Skeletal muscle tissue (tissue), 4 donors: ENCODE measurements around the gene LRRC53. TPM values are rescaled to one million over a fixed set of nuclear protein-coding genes. Genes with fewer than 3 reads are reported as not detected.

Experiments
- H3K27ac ChIP-seq: one replicate; pipeline ENCODE4 v1.7.0; 2013; ENCODE audit warnings: mild to moderate bottlenecking, low read depth, low read length, inconsistent platforms
- H3K27me3 ChIP-seq, 3 donors: one replicate each; pipeline ENCODE4 v1.7.0; 2013; ENCODE audit warnings: low read length in 3 of 3; ENCODE audit not compliant: control insufficient read depth in 3 of 3, insufficient read depth in 3 of 3
- H3K36me3 ChIP-seq, 3 donors: one replicate each; pipeline ENCODE4 v1.7.0; 2013; ENCODE audit warnings: low read length in 3 of 3; ENCODE audit not compliant: control insufficient read depth in 3 of 3, insufficient read depth in 3 of 3
- H3K4me1 ChIP-seq, 3 donors: one replicate each; pipeline ENCODE4 v1.7.0; 2013; ENCODE audit warnings: low read length in 3 of 3, mild to moderate bottlenecking in 3 of 3; ENCODE audit not compliant: control insufficient read depth in 3 of 3, insufficient read depth in 3 of 3
- H3K4me3 ChIP-seq, 3 donors: one replicate each; pipeline ENCODE4 v1.7.0; 2013; ENCODE audit warnings: low read length in 3 of 3
- H3K9ac ChIP-seq, 3 donors: one replicate each; pipeline ENCODE4 v1.7.0; 2013; ENCODE audit warnings: low read length in 3 of 3, mild to moderate bottlenecking in 3 of 3, moderate library complexity in 2 of 3, low read depth in 1 of 3
- H3K9me3 ChIP-seq, 3 donors: one replicate each; pipeline ENCODE4 v1.7.0; 2013; ENCODE audit warnings: low read length in 3 of 3; ENCODE audit not compliant: control insufficient read depth in 3 of 3
- total RNA-seq: library from RNA; depleted of rRNA; stranded (reverse); fragments of >200 nt; gene quantifications from one replicate; pipeline ENCODE4 v1.2.3, GENCODE V29; 2014
- donor health status: Osteomylitis.

LRRC53 gene
- total RNA-seq, 1 donor from 2014 or later = not detected

- no peaks in the 10 kb centered on the region for H3K4me1 ChIP-seq
- no peak overlapping the region for H3K27ac ChIP-seq
- H3K4me3 ChIP-seq = no peak overlapping the region
- no peaks in the 10 kb centered on the region for H3K36me3 ChIP-seq
- H3K9ac ChIP-seq = no peak overlapping the region
- H3K27me3 ChIP-seq = no peaks in the 10 kb centered on the region
- H3K9me3 ChIP-seq = no peaks in the 10 kb centered on the region
Observed at GRCh38 chr1:74436078-74436477, 76.3 kb downstream of the LRRC53 start.

- Histone ChIP-seq H3K9me3 (no peaks in the 10 kb centered on the region), H3K36me3 (no peaks in the 10 kb centered on the region), H3K9ac (no peak overlapping the region), H3K4me1 (no peaks in the 10 kb centered on the region), H3K27me3 (no peaks in the 10 kb centered on the region), H3K27ac (no peak overlapping the region), H3K4me3 (no peak overlapping the region)
Observed at GRCh38 chr1:74434321-74434720, 78.1 kb downstream of the LRRC53 start.

GRCh38 chr1:74432325-74432724 is 80.1 kb downstream of the LRRC53 start:
- Histone ChIP-seq H3K4me1 (no peaks in the 10 kb centered on the region), H3K27ac (no peak overlapping the region), H3K4me3 (no peak overlapping the region), H3K9ac (no peak overlapping the region), H3K9me3 (no peaks in the 10 kb centered on the region), H3K36me3 (no peaks in the 10 kb centered on the region), H3K27me3 (no peaks in the 10 kb centered on the region)

GRCh38 chr1:74431531-74431930 is 80.9 kb downstream of the LRRC53 start:
- Histone ChIP-seq H3K9me3 (no peaks in the 10 kb centered on the region), H3K9ac (no peak overlapping the region), H3K4me3 (no peak overlapping the region), H3K36me3 (no peaks in the 10 kb centered on the region), H3K4me1 (no peaks in the 10 kb centered on the region), H3K27me3 (no peaks in the 10 kb centered on the region), H3K27ac (no peak overlapping the region)

DNA sequence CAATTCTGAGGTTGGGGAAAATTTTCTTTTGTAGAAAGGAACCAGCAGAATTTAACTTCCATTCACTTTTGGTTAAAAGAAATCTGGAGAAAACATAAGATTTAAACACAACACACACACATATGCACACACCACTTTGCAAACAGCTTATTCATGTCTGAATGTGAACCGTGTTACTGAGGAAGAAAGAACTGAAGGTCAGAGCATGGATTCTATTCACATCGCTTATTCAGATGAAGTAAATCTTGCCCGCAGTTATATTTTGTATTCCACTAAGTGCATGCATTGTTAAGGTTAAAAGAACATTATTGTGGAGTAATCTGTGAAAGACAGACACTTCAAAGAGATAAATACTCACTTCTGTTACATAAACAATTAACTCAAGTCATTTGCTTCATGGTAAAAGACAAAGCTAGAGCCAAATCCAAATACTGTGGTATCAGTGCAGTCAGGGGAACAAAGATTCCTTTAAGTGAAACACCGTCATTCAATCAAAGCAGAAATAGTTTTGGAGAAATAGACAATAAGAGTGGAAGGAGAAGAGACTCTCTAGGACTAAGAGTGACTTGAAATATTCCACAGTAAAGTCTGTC is 82.0 kb downstream of the LRRC53 start:
- Histone ChIP-seq H3K4me1 (no peaks in the 10 kb centered on the region), H3K9ac (no peak overlapping the region), H3K9me3 (no peaks in the 10 kb centered on the region), H3K27me3 (no peaks in the 10 kb centered on the region), H3K4me3 (no peak overlapping the region), H3K27ac (no peak overlapping the region), H3K36me3 (no peaks in the 10 kb centered on the region)

DNA sequence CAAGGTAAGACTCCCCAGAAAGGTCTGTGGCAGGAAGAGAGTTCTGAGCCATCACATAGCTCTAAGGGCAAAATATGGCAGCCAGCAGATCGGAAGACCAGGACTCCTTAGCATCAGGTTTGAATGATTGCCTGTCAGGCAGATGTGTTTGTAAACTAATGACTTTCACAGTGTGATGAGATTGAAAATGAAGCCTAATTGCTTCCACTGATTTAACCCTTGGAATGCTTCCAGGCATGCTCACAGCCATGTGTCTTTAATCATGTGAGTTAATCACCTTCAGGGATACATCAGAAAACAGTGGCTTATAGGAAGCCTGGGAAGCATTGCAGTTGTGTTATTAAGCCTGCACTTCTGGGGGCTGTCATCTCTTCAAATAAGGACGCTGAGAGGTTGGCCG is 82.8 kb downstream of the LRRC53 start:
- Histone ChIP-seq H3K4me1 (no peaks in the 10 kb centered on the region), H3K27ac (no peak overlapping the region), H3K36me3 (no peaks in the 10 kb centered on the region), H3K27me3 (no peaks in the 10 kb centered on the region), H3K4me3 (no peak overlapping the region), H3K9me3 (no peaks in the 10 kb centered on the region), H3K9ac (no peak overlapping the region)

DNA sequence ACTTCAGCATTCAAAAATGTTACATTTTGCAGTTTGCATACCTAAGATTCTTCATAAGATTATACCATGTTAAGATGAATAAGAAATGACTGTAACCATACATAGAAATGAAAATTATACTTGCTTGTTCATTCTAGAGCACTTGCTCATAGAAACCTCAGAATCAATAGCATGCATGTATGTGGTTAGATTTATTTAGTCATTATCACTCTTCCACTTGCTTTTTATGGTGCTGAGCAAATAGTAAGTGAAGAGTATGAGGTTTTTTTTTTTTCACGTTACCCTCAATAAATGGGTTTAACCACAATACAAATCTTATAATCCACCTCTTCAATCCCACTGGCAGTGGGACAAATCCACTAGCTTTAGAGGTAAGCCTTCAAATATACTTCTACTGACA is 84.7 kb downstream of the LRRC53 start:
- Histone ChIP-seq H3K36me3 (no peaks in the 10 kb centered on the region), H3K27me3 (no peaks in the 10 kb centered on the region), H3K9me3 (no peaks in the 10 kb centered on the region), H3K9ac (no peak overlapping the region), H3K4me1 (no peaks in the 10 kb centered on the region), H3K4me3 (no peak overlapping the region), H3K27ac (no peak overlapping the region)

- H3K4me1 ChIP-seq = no peaks in the 10 kb centered on the region
- H3K4me3 ChIP-seq = no peak overlapping the region
- H3K36me3 ChIP-seq = no peaks in the 10 kb centered on the region
- H3K9me3 ChIP-seq = no peaks in the 10 kb centered on the region
- no peaks in the 10 kb centered on the region for H3K27me3 ChIP-seq
- H3K27ac ChIP-seq = no peak overlapping the region
- no peak overlapping the region for H3K9ac ChIP-seq
Observed at GRCh38 chr1:74426208-74426937, 86.0 kb downstream of the LRRC53 start.

- H3K27ac ChIP-seq = no peak overlapping the region
- H3K36me3 ChIP-seq = no peaks in the 10 kb centered on the region
- H3K9me3 ChIP-seq = no peaks in the 10 kb centered on the region
- H3K4me1 ChIP-seq = no peaks in the 10 kb centered on the region
- H3K9ac ChIP-seq = no peak overlapping the region
- H3K4me3 ChIP-seq = no peak overlapping the region
- H3K27me3 ChIP-seq = no peaks in the 10 kb centered on the region
Observed at GRCh38 chr1:74425676-74426075, 86.7 kb downstream of the LRRC53 start.

GRCh38 chr1:74423471-74423870 is 88.9 kb downstream of the LRRC53 start:
- Histone ChIP-seq H3K36me3 (no peaks in the 10 kb centered on the region), H3K27ac (no peak overlapping the region), H3K27me3 (no peaks in the 10 kb centered on the region), H3K9me3 (no peaks in the 10 kb centered on the region), H3K4me3 (no peak overlapping the region), H3K4me1 (no peaks in the 10 kb centered on the region), H3K9ac (no peak overlapping the region)
